ENCODE results near the gene CD83. TPM values are rescaled to one million over a fixed set of nuclear protein-coding genes. Genes with fewer than 3 reads are reported as not detected.

The CD83 gene
- total and polyA plus RNA-seq, 4 donors = 1.00 to 9.6 (median 7.3) TPM

DNA sequence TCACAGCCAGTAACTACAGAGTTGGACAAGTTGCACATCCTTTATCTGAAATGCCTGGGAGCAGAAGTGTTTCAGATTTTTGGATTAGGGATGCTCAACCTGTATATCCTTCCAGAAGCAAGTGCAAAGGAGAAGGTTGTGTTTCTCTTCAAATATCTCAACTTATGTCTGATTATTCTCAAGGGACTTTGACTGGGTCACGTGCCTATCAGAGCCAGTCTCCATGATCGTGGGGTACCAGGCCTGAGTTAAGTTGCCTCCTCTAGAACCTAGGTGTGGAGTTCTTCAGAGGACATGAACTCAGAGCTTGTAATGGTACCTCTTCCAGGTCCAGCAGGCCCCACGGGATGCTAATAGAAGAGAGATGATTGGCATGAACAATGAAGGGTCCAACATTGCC is 7.8 kb downstream of the CD83 start:
- Histone ChIP-seq H3K4me3 (ENCODE audit: low read length in 2 of 2) (no peak overlapping the region), H3K36me3 (ENCODE audit: control insufficient read depth in 1 of 2, insufficient read depth in 2 of 2, low read length in 1 of 2) (no peaks in the 10 kb centered on the region), H3K27ac (ENCODE audit: low read depth in 1 of 2, low read length in 2 of 2) (no peak overlapping the region), H3K9me3 (ENCODE audit: control insufficient read depth, low read length) (no peaks in the 10 kb centered on the region), H3K4me1 (ENCODE audit: control insufficient read depth in 1 of 2, insufficient read depth in 2 of 2, low read length in 2 of 2) (no peaks in the 10 kb centered on the region), H3K27me3 (ENCODE audit: control insufficient read depth in 1 of 2, insufficient read depth in 2 of 2, low read length in 1 of 2) (no peaks in the 10 kb centered on the region)
- ATAC-seq (ENCODE audit: low FRiP score) = no peak
- DNase-seq = no peak
- intact Hi-C loops (cut with DNase I) = loop anchor here in 1 of 2 donors (10.0 kb wide), 1 partner anchor 1499 kb away; no protein-coding TSS in a partner anchor
- WGBS, 2 donors = 77 to 99% methylated on average over 3 of the region's 3 CpGs

GRCh38 chr6:14126191-14126590 is 8.6 kb downstream of the CD83 start:
- Histone ChIP-seq H3K27me3 (ENCODE audit: control insufficient read depth in 1 of 2, insufficient read depth in 2 of 2, low read length in 1 of 2) (no peaks in the 10 kb centered on the region), H3K27ac (ENCODE audit: low read depth in 1 of 2, low read length in 2 of 2) (no peak overlapping the region), H3K4me3 (ENCODE audit: low read length in 2 of 2) (no peak overlapping the region), H3K36me3 (ENCODE audit: control insufficient read depth in 1 of 2, insufficient read depth in 2 of 2, low read length in 1 of 2) (no peaks in the 10 kb centered on the region), H3K9me3 (ENCODE audit: control insufficient read depth, low read length) (no peaks in the 10 kb centered on the region), H3K4me1 (ENCODE audit: control insufficient read depth in 1 of 2, insufficient read depth in 2 of 2, low read length in 2 of 2) (no peaks in the 10 kb centered on the region)
- WGBS, 2 donors = 74 to 80% methylated on average over 5 of the region's 5 CpGs
- intact Hi-C loops (cut with DNase I) = loop anchor here in 1 of 2 donors (10.0 kb wide), 1 partner anchor 1499 kb away; no protein-coding TSS in a partner anchor
- ATAC-seq (ENCODE audit: low FRiP score) (no peak), DNase-seq (no peak)

DNA sequence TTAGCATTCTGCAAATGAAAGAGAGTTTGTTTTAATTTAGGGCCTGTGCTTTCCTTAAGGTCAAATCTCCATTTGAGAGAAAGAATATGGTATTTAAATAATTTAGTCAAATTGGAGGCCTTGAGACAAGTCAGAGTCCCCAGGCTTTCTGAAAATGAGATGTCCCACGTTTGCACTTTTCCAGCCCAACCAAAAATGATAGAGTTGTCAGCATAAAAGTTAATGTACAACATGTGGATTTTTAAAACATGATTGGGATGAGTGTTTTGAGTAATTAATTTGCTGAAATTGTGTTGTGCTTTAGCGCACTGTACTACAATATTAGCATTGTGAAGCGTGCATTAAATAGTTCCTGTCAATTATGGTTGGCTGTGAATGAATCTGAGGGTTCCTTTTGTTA is 10.0 kb downstream of the CD83 start:
- no peak overlapping the region for H3K27ac ChIP-seq (ENCODE audit: low read depth in 1 of 2, low read length in 2 of 2)
- H3K27me3 ChIP-seq (ENCODE audit: control insufficient read depth in 1 of 2, insufficient read depth in 2 of 2, low read length in 1 of 2) = no peaks in the 10 kb centered on the region
- WGBS, 2 donors = 7 to 11% methylated on average over 3 of the region's 3 CpGs
- ATAC-seq (ENCODE audit: low FRiP score) (no peak), DNase-seq (no peak)
- intact Hi-C loops (cut with DNase I) = loop anchor here in 1 of 2 donors (10.0 kb wide), 1 partner anchor 1497 kb away; no protein-coding TSS in a partner anchor
- no peaks in the 10 kb centered on the region for H3K4me1 ChIP-seq (ENCODE audit: control insufficient read depth in 1 of 2, insufficient read depth in 2 of 2, low read length in 2 of 2)
- no peak overlapping the region for H3K4me3 ChIP-seq (ENCODE audit: low read length in 2 of 2)
- H3K36me3 ChIP-seq (ENCODE audit: control insufficient read depth in 1 of 2, insufficient read depth in 2 of 2, low read length in 1 of 2) = no peaks in the 10 kb centered on the region
- H3K9me3 ChIP-seq (ENCODE audit: control insufficient read depth, low read length) = no peaks in the 10 kb centered on the region

GRCh38 chr6:14128012-14128411 is 10.4 kb downstream of the CD83 start:
- no peaks in the 10 kb centered on the region for H3K4me1 ChIP-seq (ENCODE audit: control insufficient read depth in 1 of 2, insufficient read depth in 2 of 2, low read length in 2 of 2)
- no peak overlapping the region for H3K27ac ChIP-seq (ENCODE audit: low read depth in 1 of 2, low read length in 2 of 2)
- H3K36me3 ChIP-seq (ENCODE audit: control insufficient read depth in 1 of 2, insufficient read depth in 2 of 2, low read length in 1 of 2) = no peaks in the 10 kb centered on the region
- no peak overlapping the region for H3K4me3 ChIP-seq (ENCODE audit: low read length in 2 of 2)
- DNase-seq (no peak), ATAC-seq (ENCODE audit: low FRiP score) (no peak)
- WGBS, 2 donors = 19 to 24% methylated on average over 4 of the region's 4 CpGs
- no peaks in the 10 kb centered on the region for H3K9me3 ChIP-seq (ENCODE audit: control insufficient read depth, low read length)
- intact Hi-C loops (cut with DNase I) = loop anchor here in 1 of 2 donors (10.0 kb wide), 1 partner anchor 1497 kb away; no protein-coding TSS in a partner anchor
- no peaks in the 10 kb centered on the region for H3K27me3 ChIP-seq (ENCODE audit: control insufficient read depth in 1 of 2, insufficient read depth in 2 of 2, low read length in 1 of 2)

GRCh38 chr6:14128746-14129145 is 11.2 kb downstream of the CD83 start:
- H3K36me3 ChIP-seq (ENCODE audit: control insufficient read depth in 1 of 2, insufficient read depth in 2 of 2, low read length in 1 of 2) = no peaks in the 10 kb centered on the region
- H3K4me1 ChIP-seq (ENCODE audit: control insufficient read depth in 1 of 2, insufficient read depth in 2 of 2, low read length in 2 of 2) = no peaks in the 10 kb centered on the region
- intact Hi-C loops (cut with DNase I) = loop anchor here in 1 of 2 donors (10.0 kb wide), 1 partner anchor 1496 kb away; no protein-coding TSS in a partner anchor
- no peak overlapping the region for H3K27ac ChIP-seq (ENCODE audit: low read depth in 1 of 2, low read length in 2 of 2)
- ATAC-seq (ENCODE audit: low FRiP score) (no peak), DNase-seq (no peak)
- no peaks in the 10 kb centered on the region for H3K27me3 ChIP-seq (ENCODE audit: control insufficient read depth in 1 of 2, insufficient read depth in 2 of 2, low read length in 1 of 2)
- no peak overlapping the region for H3K4me3 ChIP-seq (ENCODE audit: low read length in 2 of 2)
- 57 to 72% methylated on average over 4 of the region's 4 CpGs for WGBS, 2 donors
- no peaks in the 10 kb centered on the region for H3K9me3 ChIP-seq (ENCODE audit: control insufficient read depth, low read length)

DNA sequence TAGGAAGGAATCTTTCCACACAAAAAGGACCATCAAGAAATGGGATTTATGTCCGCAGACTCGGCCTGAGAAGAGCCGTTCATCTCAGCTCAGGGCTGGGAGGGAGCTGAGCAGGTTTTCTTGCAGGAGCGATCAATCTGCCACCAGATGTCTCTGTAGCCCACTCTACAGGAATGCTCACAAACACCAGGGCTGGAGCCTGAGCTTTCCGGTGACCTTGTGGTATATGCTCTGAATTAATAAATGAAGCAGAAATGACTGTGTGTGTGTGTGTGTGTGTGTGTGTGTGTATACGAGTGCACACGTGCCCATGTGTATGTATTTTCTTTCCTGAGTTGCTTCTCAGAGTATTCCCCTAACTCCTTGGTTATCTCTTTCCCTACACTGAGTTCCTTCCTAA is 12.0 kb downstream of the CD83 start:
- intact Hi-C loops (cut with DNase I) = loop anchor here in 1 of 2 donors (10.0 kb wide), 1 partner anchor 1495 kb away; no protein-coding TSS in a partner anchor
- H3K4me1 ChIP-seq (ENCODE audit: control insufficient read depth in 1 of 2, insufficient read depth in 2 of 2, low read length in 2 of 2) = no peaks in the 10 kb centered on the region
- no peak overlapping the region for H3K27ac ChIP-seq (ENCODE audit: low read depth in 1 of 2, low read length in 2 of 2)
- ATAC-seq (ENCODE audit: low FRiP score) (peak; percentile 77), DNase-seq (no peak)
- H3K9me3 ChIP-seq (ENCODE audit: control insufficient read depth, low read length) = no peaks in the 10 kb centered on the region
- H3K27me3 ChIP-seq (ENCODE audit: control insufficient read depth in 1 of 2, insufficient read depth in 2 of 2, low read length in 1 of 2) = no peaks in the 10 kb centered on the region
- WGBS, 2 donors = 22 to 23% methylated on average over 7 of the region's 7 CpGs
- H3K4me3 ChIP-seq (ENCODE audit: low read length in 2 of 2) = no peak overlapping the region
- no peaks in the 10 kb centered on the region for H3K36me3 ChIP-seq (ENCODE audit: control insufficient read depth in 1 of 2, insufficient read depth in 2 of 2, low read length in 1 of 2)

DNA sequence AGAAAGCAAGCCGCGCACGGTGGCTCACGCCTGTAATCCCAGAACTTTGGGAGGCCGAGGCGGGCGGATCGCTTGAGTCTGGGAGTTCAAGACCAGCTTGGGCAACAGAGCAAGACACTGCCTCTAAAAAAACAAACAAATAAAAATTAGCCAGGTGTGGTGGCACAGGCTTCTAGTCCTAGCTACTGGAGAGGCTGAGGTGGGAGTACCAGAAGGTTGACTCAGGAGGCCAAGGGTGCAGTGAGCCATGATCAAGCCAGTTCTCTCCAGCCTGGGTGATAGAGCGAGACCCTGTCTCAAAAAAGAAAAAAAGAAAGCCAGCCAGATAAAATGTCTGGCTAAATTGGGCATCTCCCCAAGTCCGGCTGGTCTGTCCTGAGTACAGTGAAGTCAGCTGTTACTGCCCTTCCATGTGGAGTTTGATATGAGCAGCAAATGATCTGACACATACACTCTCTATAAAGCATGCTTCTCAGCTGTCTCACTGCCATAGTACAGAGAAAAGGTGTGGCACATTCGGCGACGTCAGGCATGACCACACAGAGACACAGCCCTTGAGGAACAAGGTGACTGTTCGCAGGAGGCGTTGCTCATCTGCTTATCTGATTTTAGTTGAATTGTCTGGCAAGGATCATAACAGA is 13.0 kb downstream of the CD83 start:
- Histone ChIP-seq H3K4me3 (ENCODE audit: low read length in 2 of 2) (no peak overlapping the region), H3K4me1 (ENCODE audit: control insufficient read depth in 1 of 2, insufficient read depth in 2 of 2, low read length in 2 of 2) (no peaks in the 10 kb centered on the region), H3K27me3 (ENCODE audit: control insufficient read depth in 1 of 2, insufficient read depth in 2 of 2, low read length in 1 of 2) (no peaks in the 10 kb centered on the region), H3K36me3 (ENCODE audit: control insufficient read depth in 1 of 2, insufficient read depth in 2 of 2, low read length in 1 of 2) (no peaks in the 10 kb centered on the region), H3K27ac (ENCODE audit: low read depth in 1 of 2, low read length in 2 of 2) (no peak overlapping the region), H3K9me3 (ENCODE audit: control insufficient read depth, low read length) (no peaks in the 10 kb centered on the region)
- DNase-seq (no peak), ATAC-seq (ENCODE audit: low FRiP score) (no peak)
- WGBS, 2 donors = 88 to 90% methylated on average over 15 of the region's 15 CpGs
- intact Hi-C loops (cut with DNase I) = no loop called here

DNA sequence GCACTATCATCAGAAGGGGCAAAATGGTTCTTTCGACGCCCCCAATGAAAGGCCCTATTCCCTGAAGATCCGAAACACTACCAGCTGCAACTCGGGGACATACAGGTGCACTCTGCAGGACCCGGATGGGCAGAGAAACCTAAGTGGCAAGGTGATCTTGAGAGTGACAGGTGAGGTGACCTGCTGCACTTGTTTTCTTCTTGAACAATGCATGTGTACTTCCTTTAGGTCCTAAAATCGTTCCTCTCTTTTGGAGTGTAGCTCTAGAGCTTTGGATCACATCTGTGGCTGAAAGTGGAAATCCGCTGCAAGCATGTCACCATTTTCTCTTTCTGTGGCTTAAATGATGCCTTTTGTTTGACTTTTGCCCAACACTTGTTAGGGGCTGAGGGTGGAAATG is 14.0 kb downstream of the CD83 start:
- no peak overlapping the region for H3K4me3 ChIP-seq (ENCODE audit: low read length in 2 of 2)
- intact Hi-C loops (cut with DNase I) = no loop called here
- H3K27me3 ChIP-seq (ENCODE audit: control insufficient read depth in 1 of 2, insufficient read depth in 2 of 2, low read length in 1 of 2) = no peaks in the 10 kb centered on the region
- no peak for ATAC-seq (ENCODE audit: low FRiP score)
- WGBS, 2 donors = 94 to 96% methylated on average over 7 of the region's 7 CpGs
- H3K9me3 ChIP-seq (ENCODE audit: control insufficient read depth, low read length) = no peaks in the 10 kb centered on the region
- H3K4me1 ChIP-seq (ENCODE audit: control insufficient read depth in 1 of 2, insufficient read depth in 2 of 2, low read length in 2 of 2) = no peaks in the 10 kb centered on the region
- no peak for DNase-seq
- no peaks in the 10 kb centered on the region for H3K36me3 ChIP-seq (ENCODE audit: control insufficient read depth in 1 of 2, insufficient read depth in 2 of 2, low read length in 1 of 2)
- H3K27ac ChIP-seq (ENCODE audit: low read depth in 1 of 2, low read length in 2 of 2) = no peak overlapping the region

- 96 to 97% methylated on average over 10 of the region's 10 CpGs for WGBS, 2 donors
- ATAC-seq (ENCODE audit: low FRiP score) = no peak
- Histone ChIP-seq H3K36me3 (ENCODE audit: control insufficient read depth in 1 of 2, insufficient read depth in 2 of 2, low read length in 1 of 2) (no peaks in the 10 kb centered on the region), H3K9me3 (ENCODE audit: control insufficient read depth, low read length) (no peaks in the 10 kb centered on the region), H3K4me3 (ENCODE audit: low read length in 2 of 2) (no peak overlapping the region), H3K4me1 (ENCODE audit: control insufficient read depth in 1 of 2, insufficient read depth in 2 of 2, low read length in 2 of 2) (no peaks in the 10 kb centered on the region), H3K27me3 (ENCODE audit: control insufficient read depth in 1 of 2, insufficient read depth in 2 of 2, low read length in 1 of 2) (no peaks in the 10 kb centered on the region), H3K27ac (ENCODE audit: low read depth in 1 of 2, low read length in 2 of 2) (no peak overlapping the region)
- DNase-seq = no peak
- intact Hi-C loops (cut with DNase I) = no loop called here
Measured at GRCh38 chr6:14132244-14132920, 14.8 kb downstream of the CD83 start.

All from aorta (tissue), 5 donors.